NCI-H1694 treated with DMSO at 0.1 percent for 48 hours (cell line): ENCODE measurements around the gene CLCNKA.
"Not testable (repeated sequence)": the region's sequence is repeated elsewhere in the genome, so short reads cannot be mapped to it uniquely, and the experiment has no call there.

Experiments
- DNase-seq: peaks from one replicate; lab custom pipeline; 2025; lab: John Stamatoyannopoulos, UW

Gene CLCNKA

DNA sequence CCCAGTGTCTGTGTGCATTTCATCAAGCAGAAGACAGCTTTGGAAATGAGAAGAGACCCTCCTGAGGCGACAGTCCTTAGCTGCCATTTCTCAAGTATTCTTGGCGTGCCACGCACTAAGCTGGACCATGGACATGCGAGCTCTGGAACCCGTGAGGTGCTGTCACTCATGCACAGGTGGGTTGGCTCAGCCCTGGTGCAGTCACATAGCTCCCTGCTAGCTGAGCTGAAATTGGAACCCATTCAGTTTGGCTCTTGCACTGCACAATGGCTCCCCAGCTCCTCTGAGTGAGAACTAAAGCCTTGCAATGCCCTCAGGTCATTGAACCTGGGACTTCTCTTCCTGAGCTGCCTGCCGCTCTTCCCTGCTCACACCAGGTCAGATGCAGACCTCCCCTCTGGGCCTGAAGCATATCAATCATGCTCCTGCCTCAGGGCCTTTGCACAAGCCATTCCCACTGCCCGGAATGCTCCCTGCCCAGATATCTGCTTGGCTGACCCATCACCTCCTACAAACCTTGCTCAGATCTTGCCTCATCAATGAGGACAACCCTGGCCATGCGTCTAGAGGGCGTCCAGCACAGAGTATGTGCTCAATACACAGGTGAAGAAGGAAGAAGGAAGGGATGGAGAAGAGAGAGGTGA, 24.1 kb upstream of the CLCNKA start:
- DNase-seq = no peak

DNA sequence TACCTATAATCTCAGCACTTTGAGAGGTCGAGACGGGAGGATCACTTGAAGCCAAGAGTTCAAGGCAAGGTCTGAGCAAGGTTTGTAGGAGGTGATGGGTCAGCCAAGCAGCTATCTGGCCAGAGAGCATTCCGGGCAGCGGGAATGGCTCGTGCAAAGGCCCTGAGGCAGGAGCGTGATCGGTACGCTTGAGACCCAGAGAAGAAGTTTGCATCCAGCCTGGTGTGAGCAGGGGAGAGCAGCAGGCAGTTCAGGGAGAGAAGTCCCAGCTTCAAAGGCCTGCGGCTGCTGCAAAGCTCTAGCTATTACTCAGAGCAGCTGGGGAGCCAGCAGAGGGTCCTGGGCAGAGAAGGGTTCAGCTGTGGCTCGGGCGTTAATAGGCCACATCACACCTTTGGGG, 22.9 kb upstream of the CLCNKA start:
- no peak for DNase-seq

DNA sequence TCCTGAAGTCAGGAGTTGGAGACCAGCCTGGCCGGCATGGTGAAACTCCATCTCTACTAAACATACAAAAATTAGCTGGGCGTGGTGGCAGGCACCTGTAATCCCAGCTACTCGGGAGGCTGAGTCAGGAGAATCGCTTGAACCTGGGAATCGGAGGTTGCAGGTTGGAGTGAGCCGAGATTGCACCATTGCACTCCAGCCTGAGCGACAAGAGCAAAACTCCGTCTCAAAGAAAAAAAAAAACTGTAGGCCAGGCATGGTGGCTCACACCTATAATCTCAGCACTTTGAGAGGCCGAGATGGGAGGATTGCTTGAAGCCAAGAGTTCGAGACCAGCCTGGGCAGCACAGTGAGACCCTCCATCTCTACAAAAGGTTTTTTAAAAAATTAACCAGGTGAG, 20.6 kb upstream of the CLCNKA start:
- DNase-seq = not testable (repeated sequence)

DNA sequence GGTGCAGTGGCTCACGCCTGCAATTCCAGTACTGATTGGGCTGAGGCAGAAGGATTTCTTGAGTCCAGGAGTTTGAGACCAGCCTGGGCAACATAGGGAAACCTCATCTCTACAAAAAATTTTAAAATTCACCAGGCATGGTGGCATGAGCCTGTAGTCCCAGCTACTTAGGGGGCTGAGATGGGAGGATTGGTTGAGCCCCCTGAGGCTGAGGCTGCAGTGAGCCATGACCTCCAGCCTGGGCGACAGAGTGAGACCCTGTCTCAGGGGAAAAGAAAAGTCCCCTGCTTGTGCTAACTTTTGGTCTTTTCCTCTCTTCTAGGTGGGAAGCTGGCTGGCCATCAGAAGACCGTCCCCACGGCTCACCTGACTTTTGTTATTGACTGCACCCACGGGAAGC, 16.2 kb upstream of the CLCNKA start:
- no peak for DNase-seq

DNA sequence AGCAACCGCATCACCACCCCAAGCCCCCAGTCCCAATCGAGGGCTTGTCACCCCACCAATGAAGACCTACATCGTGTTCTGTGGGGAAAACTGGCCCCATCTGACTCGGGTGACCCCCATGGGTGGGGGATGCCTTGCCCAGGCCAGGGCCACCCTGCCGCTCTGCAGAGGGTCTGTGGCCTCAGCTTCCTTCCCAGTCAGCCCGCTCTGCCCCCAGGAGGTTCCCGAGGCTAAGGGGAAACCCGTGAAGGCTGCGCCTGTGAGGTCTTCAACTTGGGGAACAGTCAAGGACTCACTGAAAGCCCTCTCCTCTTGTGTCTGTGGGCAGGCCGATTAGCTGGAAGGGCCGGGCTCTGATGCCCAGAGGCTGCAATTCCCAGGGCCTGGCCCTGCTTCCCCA, 15.8 kb upstream of the CLCNKA start:
- DNase-seq = no peak

DNA sequence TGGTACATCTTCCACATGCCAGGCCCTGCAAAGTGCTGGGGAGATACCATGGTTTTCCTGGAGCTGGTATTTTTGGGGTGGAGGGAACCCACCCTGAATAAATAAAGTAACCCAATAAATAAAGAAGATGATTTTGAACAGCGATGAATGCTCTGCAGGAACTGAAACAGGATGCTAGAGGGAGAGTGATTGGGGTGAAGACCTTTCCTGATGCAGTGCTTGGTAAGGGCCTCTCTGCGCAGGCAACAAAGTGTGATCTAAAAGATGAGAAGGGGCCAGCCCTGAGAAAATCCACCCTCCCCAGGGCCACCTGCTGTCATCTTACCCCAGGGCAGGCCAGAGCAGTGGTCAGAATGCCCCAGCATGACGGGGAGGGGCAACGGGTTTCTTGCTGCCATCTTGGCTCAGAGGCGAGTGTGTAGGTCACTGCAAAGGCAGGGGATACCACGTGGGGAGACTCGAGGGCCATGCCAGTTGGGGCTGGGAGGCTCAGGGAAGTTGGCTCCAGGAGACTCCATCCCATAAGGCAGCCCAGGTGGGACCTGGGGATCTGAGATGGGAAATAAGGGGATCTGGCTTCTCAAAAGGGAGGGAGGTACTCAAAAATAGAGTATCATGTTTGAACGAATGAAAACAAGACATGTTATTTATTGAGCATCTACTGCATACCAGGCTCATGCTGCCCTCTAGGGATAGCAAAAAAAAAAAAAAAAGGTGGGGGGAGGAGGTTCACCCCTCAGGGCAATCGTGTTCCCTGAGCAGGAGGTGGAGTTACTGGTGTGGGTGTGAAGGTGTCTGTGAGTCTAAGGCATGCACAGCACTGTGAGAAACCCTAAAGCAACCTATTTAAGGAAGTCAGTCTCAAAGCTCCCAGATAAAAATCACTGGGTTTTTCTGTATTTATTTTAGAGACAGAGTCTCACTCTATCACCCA, 15.0 kb upstream of the CLCNKA start:
- DNase-seq = no peak

DNA sequence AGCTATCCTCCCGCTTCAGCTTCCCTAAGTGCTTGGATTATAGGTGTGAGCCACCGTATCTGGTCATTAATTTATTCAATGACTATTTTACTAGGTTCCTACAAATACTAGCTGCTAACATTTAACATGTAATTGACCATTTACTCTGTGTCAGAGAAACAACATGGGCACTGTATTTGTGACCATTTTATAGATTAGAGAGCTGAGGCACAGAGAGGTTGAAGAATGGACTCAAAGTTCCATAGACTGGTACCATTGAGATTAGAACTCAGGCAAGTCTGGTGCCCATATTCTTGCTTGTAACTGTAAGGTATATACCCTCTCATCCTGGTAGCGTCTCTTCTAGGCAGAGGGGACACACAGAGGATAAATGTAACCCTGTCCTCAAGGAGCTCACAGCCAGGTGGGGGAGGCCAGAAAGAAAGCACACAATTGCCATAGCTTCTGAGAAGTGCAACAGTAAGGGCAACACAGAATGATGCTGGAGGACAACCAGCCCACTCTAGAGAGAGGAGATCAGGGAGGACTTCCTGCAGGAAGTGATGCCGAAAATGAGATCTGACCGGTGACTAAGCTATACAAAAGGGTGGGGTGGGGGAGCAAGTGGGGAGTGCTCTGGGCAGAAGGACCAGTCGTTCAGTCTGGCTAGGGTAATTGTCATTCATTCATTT, 14.0 kb upstream of the CLCNKA start:
- no peak for DNase-seq

DNA sequence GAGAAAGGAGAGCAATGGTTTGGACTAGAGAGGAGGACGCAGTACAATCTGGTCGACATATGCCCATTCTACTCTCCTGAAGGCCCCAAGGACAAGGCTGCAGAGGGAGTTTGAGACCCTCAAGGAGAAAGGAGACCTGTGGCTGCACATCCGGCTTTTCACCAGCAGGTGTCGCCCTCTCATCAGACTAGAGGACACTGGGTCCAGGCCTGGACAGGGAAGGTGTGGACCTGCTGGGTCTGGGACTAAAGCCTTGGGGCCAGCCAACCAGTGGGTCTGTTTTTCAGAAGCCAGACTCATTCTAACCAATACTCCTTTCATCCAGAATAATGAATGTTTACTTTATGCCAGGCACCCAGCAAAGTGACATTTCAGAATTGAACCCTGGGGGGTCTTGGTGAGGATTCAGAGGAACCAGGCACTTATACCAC, 12.8 kb upstream of the CLCNKA start:
- DNase-seq = peak; percentile 24

DNA sequence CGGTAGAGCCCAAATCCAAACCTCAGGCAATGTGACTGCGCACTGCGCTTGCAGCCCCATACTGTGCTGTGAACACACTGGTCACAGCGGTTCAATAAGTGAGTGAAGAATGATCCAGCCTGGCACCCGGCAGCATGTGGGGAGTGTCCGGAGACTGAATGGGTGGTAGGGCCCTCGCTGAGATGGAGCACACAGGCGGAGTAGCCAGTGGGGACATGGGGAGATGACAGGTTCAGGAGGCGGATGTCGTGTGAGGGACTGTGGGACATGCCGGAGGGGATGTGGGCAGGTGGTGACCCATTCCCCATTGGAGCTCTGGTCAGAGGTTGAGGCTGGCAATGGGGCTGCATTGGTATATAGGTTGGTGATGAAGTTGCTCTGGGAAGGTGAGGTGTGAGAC, 12.2 kb upstream of the CLCNKA start:
- DNase-seq = no peak

DNA sequence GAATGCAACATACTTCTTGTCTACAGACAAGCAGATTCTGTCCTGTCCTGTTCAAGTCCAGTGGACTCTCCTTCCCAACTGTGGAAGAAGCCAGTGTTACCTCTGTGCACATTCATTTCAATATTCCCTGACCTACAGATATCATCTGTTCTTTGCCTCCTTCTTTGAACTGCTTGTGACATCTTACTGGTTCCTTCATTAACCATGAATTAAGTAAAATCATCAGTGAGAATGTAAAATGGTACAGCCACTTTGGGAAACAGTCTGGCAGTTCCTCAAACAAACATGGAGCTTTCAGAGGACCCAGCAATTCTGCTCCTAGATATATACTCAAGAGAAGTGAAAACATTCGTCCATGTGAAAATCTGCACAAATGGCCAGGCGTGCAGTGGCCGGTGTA, 11.0 kb upstream of the CLCNKA start:
- no peak for DNase-seq

DNA sequence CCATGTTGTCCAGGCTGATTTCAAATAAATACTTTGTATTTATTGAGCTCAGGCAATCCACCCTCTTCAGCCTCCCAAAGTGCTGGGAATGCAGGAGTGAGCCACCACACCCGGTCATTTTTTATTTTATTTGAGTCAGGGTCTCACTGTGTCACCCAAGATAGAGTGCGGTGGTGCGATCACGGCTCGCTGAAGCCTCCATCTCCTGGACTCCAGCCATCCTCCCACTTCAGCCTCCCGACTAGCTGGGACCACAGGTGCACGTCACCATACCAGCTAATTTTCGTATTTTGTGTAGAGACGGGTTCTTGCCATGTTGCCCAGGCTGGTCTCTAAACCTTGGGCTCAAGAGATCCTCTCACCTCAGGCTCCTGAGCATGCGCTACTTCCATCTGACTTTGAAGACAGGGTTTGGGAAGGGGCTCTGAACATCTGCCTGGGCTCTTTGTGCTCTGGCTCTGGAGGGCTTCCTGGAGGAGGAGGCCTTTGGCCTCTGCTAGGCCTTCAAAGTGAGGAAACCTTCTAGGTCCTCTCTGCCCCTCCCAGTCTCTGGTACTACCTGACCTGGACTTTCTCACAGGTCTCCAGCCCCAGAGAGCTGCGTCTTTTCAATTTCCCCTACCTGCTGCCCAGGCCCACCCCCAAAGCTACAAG, 9.8 kb upstream of the CLCNKA start:
- DNase-seq = no peak

DNA sequence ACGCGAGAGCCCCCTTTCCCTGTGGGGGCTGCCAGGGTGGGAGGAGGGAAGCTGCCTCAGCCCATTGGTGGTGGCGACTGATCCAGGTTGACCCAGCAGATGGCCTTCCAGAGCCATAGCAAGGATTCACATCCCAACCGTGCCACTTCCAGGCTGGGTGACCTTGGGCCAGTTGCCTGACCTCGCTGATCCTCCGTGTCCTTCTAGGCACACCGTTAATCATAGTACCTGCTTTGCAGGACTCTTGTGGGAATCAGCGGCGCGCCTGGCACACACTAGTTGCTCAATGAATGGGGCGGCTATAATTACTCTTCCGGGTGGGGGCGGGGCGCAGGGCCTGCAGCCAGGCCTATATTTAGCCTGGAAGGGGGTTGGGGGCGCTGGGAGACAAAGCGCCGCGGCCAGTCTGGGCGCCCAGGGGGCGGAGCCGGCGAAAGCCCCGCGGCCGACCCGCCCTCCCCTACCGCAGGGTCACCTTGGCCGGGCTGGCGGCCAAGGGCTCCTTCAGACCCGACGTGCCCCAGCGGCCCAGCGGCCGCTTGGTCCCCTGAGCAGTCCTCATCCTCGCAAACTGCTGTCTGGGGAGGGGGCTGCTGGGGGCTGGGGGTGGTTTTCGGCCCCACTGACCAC, 9.1 kb upstream of the CLCNKA start:
- no peak for DNase-seq

DNA sequence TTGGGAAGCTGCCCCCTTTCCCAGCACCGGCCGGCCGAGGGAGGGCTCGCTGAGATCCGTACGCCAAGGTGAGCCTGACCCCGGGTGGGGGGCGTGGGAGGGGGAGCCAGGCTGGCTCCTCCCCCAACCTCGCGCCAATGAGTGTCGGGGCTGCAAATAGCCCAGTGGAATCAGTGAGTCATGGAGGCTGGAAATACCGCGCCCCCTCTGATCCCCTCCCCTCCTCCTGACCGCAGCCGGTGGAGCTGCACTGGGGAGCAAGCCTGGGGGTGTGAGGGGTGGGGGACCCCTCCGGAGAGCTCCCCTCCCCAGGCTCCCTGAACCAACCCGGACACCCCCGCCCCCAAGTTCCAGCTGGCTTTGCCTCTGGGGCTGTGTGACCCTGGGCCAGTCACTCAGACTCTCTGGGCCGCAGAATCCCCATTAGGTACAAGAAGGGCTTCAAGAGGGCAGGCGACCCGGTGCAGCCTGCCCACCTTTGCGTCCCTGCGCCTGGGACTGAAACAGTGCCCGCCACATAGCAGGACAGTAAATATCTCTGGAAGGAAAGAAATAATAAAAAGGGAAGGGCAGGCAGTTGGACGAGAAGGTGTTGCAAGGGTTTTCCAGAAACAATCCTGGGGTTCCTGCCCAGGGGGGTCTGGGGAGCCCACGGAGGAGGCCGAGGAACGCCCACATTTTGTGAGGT, 8.5 kb upstream of the CLCNKA start:
- no peak for DNase-seq

DNA sequence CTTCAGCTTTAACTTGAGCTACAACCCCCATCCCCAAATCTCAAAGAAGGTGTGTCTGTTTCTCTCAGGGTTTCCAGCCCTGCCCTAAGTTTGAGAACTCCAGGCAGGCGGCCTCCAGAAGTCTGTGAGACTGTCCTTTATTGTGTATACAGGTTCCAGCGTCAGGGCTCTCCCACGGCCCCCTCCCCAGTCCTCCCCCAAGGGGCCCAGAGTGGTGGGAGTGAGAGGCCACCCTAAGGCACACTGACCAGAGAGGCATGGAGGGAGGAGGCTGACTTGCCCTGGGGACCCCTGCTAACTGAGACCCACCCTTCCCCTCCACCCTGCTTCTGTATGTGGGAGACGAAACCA, 8.0 kb upstream of the CLCNKA start:
- no peak for DNase-seq

DNA sequence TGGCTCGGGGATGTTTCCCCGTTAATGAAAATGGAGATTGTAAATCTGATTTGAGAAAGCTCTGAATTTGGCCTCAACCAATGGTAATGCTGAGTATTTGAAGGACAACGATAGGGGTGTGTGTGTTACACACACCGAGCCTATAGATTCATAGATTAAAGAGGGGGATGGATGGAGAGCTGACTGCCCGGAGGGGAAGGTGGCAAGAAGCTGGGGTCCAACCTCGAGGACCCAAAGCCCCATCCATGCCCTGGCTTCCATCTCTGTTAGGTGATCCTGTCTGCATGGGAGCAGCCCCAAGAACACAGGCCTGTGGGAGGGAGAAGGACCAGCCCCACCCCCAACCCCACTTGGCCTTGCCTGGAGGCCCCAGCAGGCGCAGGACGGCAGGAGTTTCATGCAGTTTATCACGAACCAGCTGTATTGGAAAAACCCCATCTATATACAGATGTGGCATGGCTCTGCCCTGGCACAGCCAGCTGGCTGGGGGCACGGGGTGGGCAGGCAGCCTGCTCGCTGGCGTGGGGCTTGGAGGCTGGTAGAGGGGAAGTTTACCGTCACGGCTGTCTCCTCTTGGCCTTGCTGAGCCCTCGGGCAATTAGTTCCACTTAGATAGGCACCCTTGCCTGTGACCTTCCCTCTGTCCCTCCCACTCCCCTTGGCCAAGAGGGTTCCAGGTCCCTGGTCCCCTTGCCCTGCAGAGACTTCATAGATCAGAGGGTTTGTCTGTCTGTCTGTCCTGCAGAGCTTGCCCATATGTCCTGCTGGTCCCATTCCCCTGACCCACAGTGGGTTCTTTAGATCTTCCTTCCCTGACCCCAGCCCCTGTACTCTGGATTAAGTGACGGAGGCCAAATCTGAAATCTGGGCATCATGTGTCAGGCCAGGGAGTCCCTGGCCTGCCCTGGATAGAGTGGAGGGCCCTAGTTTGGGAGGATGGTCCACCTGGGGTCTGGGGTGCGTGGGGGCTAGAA, 7.0 kb upstream of the CLCNKA start:
- DNase-seq = no peak

DNA sequence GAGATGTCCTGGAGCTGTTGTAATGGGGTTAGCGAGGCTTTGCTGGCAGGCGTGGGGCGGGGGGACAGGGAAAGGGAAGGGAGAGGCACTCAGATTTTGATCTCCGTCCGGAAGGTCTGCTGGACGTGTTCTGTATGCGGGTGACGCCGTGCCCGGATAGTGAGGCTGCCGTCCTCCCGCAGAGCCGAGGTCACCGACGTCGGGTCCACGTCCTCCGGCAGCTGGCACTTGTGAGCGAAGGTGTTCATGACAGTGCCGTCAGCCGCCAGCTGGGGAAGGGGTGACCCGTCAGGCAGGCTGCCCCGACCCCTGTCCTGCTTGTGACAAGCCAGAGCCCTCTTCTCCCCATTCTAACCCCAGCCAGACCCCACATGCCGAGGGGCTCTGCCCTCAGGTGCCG, 6.3 kb upstream of the CLCNKA start:
- no peak for DNase-seq

DNA sequence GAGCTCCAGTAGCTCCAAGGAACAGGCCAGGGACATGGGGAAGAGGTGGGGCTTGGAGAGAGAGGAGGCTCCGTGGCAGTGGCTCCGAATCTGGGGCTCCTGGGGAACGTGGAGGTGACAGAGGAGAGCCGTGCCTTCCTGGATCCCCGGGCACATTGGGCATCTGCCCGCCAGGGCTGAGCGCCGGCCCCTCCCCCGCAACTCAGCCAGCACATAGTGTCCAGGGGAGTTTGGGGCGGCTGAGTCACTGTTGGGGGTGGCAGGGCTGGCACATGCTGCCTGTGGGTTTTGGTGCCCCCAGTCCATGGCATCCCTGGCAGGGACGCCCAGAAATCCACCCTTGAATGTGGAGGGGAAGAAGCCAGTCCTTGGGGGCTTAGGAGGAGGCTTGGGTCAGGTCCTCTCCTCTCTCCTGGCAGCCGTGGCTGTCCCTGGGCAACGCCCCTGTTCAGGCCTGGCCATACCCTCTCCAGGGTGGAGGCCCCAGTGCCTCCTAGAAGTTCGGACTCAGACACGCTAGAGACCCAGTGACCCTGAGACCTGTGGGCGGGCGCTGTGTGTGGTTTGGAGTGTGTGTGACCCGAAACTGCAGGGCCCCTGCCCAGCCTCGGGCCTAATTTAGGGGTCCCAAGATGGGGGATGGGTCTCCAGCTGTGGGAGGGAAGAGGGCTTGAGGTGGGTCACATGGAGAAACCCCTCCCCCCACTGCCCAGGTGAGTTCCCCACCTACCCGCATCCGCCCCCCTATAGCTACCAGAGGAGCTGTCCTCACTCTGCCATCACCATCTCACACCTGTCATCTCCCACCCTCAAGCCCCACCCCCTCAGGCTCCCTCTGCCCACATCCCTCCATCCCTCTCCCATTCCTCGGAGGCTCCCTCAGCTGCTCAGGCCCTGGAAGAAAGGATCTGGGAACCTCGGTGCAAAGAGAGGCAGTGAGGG, 5.6 kb upstream of the CLCNKA start:
- DNase-seq = no peak

DNA sequence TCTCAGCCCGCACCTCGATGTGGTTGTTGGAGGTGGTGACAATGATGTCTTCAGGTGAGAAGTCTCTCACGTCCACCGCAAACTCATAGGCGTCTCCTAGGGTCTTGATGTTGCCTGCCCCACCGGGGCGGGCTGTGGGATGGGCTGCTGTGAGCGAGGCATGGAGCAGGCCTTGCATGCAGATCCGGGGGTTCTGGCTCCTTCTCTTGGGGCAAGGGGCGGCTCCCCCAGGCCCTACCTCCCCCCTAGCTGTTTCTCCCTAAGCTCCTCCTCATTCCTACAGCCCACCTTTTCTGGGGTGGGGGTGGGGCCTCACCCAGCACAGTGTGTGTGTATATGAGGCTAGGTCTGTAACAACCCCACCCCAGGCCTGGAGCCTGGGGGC, 4.8 kb upstream of the CLCNKA start:
- no peak for DNase-seq
